KBM-7 (cell line): ENCODE measurements around the gene RGS6.

ENCODE experiments used
- DNase-seq: peaks from one replicate; pipeline ENCODE4 v3.0.0-alpha.2; 2015
- in situ Hi-C: fragments of 300-500 bp; cut with MboI; formaldehyde crosslinking; loops from 2 replicates; pipeline ENCODE4 v1.14.3; 2020; ENCODE audit warnings: low sequenced_read_pairs, low pct_unique_long_range_greater_than_20kb, mixed read lengths

Gene RGS6

GRCh38 chr14:72500234-72500838 lies 568.1 kb downstream of the RGS6 start:
- no peak for DNase-seq
- in situ Hi-C loops, result loop anchor here (25.0 kb wide), 1 partner anchor 387 kb away; the partner anchor contains the start of gene DPF3

GRCh38 chr14:72501439-72501838 lies 569.2 kb downstream of the RGS6 start:
- in situ Hi-C loops, result loop anchor here (25.0 kb wide), 1 partner anchor 386 kb away; the partner anchor contains the start of gene DPF3
- no peak for DNase-seq

- in situ Hi-C loops, result loop anchor here (25.0 kb wide), 1 partner anchor 384 kb away; the partner anchor contains the start of gene DPF3
Observed at GRCh38 chr14:72503271-72503670, 571.0 kb downstream of the RGS6 start.

GRCh38 chr14:72503696-72504368 lies 571.6 kb downstream of the RGS6 start:
- in situ Hi-C loops, result loop anchor here (25.0 kb wide), 1 partner anchor 383 kb away; the partner anchor contains the start of gene DPF3

More at GRCh38 chr14:72503271-72503670, 571.0 kb downstream of the RGS6 start:
- DNase-seq, result no peak

GRCh38 chr14:72510566-72510965 lies 578.3 kb downstream of the RGS6 start:
- in situ Hi-C loops, result loop anchor here (25.0 kb wide), 1 partner anchor 377 kb away; the partner anchor contains the start of gene DPF3
- no peak for DNase-seq

More at GRCh38 chr14:72503696-72504368, 571.6 kb downstream of the RGS6 start:
- DNase-seq, result no peak

- no peak for DNase-seq
- in situ Hi-C loops, result loop anchor here (25.0 kb wide), 1 partner anchor 375 kb away; the partner anchor contains the start of gene DPF3
Observed at GRCh38 chr14:72512281-72512680, 580.1 kb downstream of the RGS6 start.

- in situ Hi-C loops, result loop anchor here (25.0 kb wide), 1 partner anchor 374 kb away; the partner anchor contains the start of gene DPF3
- no peak for DNase-seq
Observed at GRCh38 chr14:72512925-72513324, 580.7 kb downstream of the RGS6 start.

GRCh38 chr14:72513346-72513745 lies 581.1 kb downstream of the RGS6 start:
- in situ Hi-C loops, result loop anchor here (25.0 kb wide), 1 partner anchor 374 kb away; the partner anchor contains the start of gene DPF3
- no peak for DNase-seq

GRCh38 chr14:72513965-72514659 lies 581.9 kb downstream of the RGS6 start:
- in situ Hi-C loops, result loop anchor here (25.0 kb wide), 1 partner anchor 373 kb away; the partner anchor contains the start of gene DPF3
- peak; percentile 40 for DNase-seq

- no peak for DNase-seq
- in situ Hi-C loops, result loop anchor here (25.0 kb wide), 1 partner anchor 373 kb away; the partner anchor contains the start of gene DPF3
Observed at GRCh38 chr14:72514660-72515025, 582.4 kb downstream of the RGS6 start.

- DNase-seq, result no peak
Observed at GRCh38 chr14:72515779-72516770, 583.8 kb downstream of the RGS6 start.

GRCh38 chr14:72516936-72517700 lies 584.9 kb downstream of the RGS6 start:
- peak; percentile 78 for DNase-seq
- in situ Hi-C loops, result loop anchor here (25.0 kb wide), 1 partner anchor 370 kb away; the partner anchor contains the start of gene DPF3

More at GRCh38 chr14:72515779-72516770, 583.8 kb downstream of the RGS6 start:
- in situ Hi-C loops, result loop anchor here (25.0 kb wide), 1 partner anchor 371 kb away; the partner anchor contains the start of gene DPF3

GRCh38 chr14:72517736-72518135 lies 585.5 kb downstream of the RGS6 start:
- in situ Hi-C loops, result loop anchor here (25.0 kb wide), 1 partner anchor 370 kb away; the partner anchor contains the start of gene DPF3
- no peak for DNase-seq

GRCh38 chr14:72518809-72519377 lies 586.7 kb downstream of the RGS6 start:
- in situ Hi-C loops, result loop anchor here (25.0 kb wide), 1 partner anchor 368 kb away; the partner anchor contains the start of gene DPF3
- DNase-seq, result peak; percentile 78

GRCh38 chr14:72519543-72519942 lies 587.3 kb downstream of the RGS6 start:
- DNase-seq, result no peak
- in situ Hi-C loops, result loop anchor here (25.0 kb wide), 1 partner anchor 368 kb away; the partner anchor contains the start of gene DPF3

GRCh38 chr14:72521045-72521444 lies 588.8 kb downstream of the RGS6 start:
- DNase-seq, result no peak
- in situ Hi-C loops, result loop anchor here (25.0 kb wide), 1 partner anchor 366 kb away; the partner anchor contains the start of gene DPF3
